ENCODE results near the gene PRG3. TPM values are rescaled to one million over a fixed set of nuclear protein-coding genes. Genes with fewer than 3 reads are reported as not detected.

The PRG3 gene
- total RNA-seq, 1 experiment from 2014 or later: not detected

DNA sequence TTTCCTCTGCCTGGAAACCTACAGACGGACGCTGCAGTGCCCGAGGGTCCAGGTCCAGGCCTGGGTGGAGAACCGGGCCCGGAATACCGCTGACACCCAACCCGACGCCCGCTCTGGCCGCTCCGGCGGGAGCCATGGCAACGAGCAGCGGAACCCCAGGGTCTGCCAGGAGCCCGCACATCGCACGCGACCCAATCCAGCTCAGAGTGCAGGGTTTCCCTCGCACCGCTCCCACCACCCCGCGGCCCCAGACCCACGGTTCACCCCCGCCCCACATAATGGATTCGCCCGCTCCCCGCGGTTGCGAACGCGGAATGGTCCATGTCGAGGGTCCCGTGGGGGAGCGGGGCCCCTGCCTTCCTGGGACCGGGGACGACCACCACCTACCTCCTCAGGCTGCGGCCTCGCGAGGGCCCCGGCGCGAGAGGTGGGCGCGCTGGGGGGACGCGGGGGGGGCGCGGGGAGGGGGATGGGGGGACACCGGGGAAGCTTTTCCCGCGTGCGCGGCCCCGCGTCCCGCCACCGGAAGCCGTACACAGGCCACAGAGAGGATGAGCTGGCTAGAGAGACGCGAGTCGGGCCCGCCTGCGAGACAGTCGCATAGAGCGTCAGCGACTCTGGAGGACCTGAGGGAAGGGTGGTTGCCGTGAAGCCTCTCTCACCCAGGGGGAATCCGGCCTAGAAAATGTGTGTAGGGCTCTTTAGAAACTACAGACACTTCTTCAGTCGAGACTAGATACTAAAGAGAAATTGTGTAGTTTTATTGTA is 45.4 kb downstream of the PRG3 start, which contains the start of gene SSRP1:
SSRP1 (minus strand) TSS at position 550 of the 768 bp plus-strand sequence. CDS start 771 bp downstream, outside the sequence.
- CTCF ChIA-PET: interaction anchor here (0.6 to 2.7 kb wide), 5 partner anchors 10 to 230 kb away, joined by 3 to 23 read pairs (median 5); partner anchors contain the start of genes RTN4RL2 and TNKS1BP1
- peaks cover 11% of the 10 kb centered on the region for H3K27me3 Mint-ChIP-seq (ENCODE audit: low read depth)
- TF ChIP-seq KAT7 (CRISPR knock-in tag; IDR thresholded peaks at IDR 0.05; ENCODE audit: borderline replicate concordance) (no peak), RELA (CRISPR knock-in tag; IDR thresholded peaks at IDR 0.05; ENCODE audit: borderline replicate concordance) (no peak), SP1 (CRISPR knock-in tag; conservative IDR thresholded peaks at IDR 0.05) (peak; percentile 36; the same call in 1 of the 2 replicates), MYBL2 (CRISPR knock-in tag; IDR thresholded peaks at IDR 0.05) (no peak; the same call in 1 of the 2 replicates), ZNF219 (CRISPR knock-in tag; IDR thresholded peaks at IDR 0.05; ENCODE audit: borderline replicate concordance) (no peak), FOXK1 (CRISPR knock-in tag; IDR thresholded peaks at IDR 0.05) (peak; percentile 48; the same call in 1 of the 2 replicates), GABPB1 (CRISPR knock-in tag; IDR thresholded peaks at IDR 0.05) (peak; percentile 59; the same call in 1 of the 2 replicates), ZNF138 (CRISPR knock-in tag; conservative IDR thresholded peaks at IDR 0.05) (no peak)
- TF ChIP-seq, protein P1, sequence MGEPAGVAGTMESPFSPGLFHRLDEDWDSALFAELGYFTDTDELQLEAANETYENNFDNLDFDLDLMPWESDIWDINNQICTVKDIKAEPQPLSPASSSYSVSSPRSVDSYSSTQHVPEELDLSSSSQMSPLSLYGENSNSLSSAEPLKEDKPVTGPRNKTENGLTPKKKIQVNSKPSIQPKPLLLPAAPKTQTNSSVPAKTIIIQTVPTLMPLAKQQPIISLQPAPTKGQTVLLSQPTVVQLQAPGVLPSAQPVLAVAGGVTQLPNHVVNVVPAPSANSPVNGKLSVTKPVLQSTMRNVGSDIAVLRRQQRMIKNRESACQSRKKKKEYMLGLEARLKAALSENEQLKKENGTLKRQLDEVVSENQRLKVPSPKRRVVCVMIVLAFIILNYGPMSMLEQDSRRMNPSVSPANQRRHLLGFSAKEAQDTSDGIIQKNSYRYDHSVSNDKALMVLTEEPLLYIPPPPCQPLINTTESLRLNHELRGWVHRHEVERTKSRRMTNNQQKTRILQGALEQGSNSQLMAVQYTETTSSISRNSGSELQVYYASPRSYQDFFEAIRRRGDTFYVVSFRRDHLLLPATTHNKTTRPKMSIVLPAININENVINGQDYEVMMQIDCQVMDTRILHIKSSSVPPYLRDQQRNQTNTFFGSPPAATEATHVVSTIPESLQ (CRISPR knock-in tag; IDR thresholded peaks at IDR 0.05): no peak
- TF ChIP-seq, protein P2, sequence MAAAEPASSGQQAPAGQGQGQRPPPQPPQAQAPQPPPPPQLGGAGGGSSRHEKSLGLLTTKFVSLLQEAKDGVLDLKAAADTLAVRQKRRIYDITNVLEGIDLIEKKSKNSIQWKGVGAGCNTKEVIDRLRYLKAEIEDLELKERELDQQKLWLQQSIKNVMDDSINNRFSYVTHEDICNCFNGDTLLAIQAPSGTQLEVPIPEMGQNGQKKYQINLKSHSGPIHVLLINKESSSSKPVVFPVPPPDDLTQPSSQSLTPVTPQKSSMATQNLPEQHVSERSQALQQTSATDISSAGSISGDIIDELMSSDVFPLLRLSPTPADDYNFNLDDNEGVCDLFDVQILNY (CRISPR knock-in tag; IDR thresholded peaks at IDR 0.05): peak; percentile 64
- TF ChIP-seq, protein P3, sequence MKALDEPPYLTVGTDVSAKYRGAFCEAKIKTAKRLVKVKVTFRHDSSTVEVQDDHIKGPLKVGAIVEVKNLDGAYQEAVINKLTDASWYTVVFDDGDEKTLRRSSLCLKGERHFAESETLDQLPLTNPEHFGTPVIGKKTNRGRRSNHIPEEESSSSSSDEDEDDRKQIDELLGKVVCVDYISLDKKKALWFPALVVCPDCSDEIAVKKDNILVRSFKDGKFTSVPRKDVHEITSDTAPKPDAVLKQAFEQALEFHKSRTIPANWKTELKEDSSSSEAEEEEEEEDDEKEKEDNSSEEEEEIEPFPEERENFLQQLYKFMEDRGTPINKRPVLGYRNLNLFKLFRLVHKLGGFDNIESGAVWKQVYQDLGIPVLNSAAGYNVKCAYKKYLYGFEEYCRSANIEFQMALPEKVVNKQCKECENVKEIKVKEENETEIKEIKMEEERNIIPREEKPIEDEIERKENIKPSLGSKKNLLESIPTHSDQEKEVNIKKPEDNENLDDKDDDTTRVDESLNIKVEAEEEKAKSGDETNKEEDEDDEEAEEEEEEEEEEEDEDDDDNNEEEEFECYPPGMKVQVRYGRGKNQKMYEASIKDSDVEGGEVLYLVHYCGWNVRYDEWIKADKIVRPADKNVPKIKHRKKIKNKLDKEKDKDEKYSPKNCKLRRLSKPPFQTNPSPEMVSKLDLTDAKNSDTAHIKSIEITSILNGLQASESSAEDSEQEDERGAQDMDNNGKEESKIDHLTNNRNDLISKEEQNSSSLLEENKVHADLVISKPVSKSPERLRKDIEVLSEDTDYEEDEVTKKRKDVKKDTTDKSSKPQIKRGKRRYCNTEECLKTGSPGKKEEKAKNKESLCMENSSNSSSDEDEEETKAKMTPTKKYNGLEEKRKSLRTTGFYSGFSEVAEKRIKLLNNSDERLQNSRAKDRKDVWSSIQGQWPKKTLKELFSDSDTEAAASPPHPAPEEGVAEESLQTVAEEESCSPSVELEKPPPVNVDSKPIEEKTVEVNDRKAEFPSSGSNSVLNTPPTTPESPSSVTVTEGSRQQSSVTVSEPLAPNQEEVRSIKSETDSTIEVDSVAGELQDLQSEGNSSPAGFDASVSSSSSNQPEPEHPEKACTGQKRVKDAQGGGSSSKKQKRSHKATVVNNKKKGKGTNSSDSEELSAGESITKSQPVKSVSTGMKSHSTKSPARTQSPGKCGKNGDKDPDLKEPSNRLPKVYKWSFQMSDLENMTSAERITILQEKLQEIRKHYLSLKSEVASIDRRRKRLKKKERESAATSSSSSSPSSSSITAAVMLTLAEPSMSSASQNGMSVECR (CRISPR knock-in tag; IDR thresholded peaks at IDR 0.05; ENCODE audit: borderline replicate concordance): peak; percentile 44; the same call in 1 of the 2 replicates
- TF ChIP-seq, protein P4, sequence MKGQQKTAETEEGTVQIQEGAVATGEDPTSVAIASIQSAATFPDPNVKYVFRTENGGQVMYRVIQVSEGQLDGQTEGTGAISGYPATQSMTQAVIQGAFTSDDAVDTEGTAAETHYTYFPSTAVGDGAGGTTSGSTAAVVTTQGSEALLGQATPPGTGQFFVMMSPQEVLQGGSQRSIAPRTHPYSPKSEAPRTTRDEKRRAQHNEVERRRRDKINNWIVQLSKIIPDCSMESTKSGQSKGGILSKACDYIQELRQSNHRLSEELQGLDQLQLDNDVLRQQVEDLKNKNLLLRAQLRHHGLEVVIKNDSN (CRISPR knock-in tag; IDR thresholded peaks at IDR 0.05): peak; percentile 43; the same call in 1 of the 2 replicates
- TF ChIP-seq, protein P5, sequence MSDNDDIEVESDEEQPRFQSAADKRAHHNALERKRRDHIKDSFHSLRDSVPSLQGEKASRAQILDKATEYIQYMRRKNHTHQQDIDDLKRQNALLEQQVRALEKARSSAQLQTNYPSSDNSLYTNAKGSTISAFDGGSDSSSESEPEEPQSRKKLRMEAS (CRISPR knock-in tag; IDR thresholded peaks at IDR 0.05): no peak; the same call in 1 of the 2 replicates
- TF ChIP-seq, protein P6, sequence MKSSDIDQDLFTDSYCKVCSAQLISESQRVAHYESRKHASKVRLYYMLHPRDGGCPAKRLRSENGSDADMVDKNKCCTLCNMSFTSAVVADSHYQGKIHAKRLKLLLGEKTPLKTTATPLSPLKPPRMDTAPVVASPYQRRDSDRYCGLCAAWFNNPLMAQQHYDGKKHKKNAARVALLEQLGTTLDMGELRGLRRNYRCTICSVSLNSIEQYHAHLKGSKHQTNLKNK (CRISPR knock-in tag; IDR thresholded peaks at IDR 0.05): no peak
- TF ChIP-seq, protein P7, sequence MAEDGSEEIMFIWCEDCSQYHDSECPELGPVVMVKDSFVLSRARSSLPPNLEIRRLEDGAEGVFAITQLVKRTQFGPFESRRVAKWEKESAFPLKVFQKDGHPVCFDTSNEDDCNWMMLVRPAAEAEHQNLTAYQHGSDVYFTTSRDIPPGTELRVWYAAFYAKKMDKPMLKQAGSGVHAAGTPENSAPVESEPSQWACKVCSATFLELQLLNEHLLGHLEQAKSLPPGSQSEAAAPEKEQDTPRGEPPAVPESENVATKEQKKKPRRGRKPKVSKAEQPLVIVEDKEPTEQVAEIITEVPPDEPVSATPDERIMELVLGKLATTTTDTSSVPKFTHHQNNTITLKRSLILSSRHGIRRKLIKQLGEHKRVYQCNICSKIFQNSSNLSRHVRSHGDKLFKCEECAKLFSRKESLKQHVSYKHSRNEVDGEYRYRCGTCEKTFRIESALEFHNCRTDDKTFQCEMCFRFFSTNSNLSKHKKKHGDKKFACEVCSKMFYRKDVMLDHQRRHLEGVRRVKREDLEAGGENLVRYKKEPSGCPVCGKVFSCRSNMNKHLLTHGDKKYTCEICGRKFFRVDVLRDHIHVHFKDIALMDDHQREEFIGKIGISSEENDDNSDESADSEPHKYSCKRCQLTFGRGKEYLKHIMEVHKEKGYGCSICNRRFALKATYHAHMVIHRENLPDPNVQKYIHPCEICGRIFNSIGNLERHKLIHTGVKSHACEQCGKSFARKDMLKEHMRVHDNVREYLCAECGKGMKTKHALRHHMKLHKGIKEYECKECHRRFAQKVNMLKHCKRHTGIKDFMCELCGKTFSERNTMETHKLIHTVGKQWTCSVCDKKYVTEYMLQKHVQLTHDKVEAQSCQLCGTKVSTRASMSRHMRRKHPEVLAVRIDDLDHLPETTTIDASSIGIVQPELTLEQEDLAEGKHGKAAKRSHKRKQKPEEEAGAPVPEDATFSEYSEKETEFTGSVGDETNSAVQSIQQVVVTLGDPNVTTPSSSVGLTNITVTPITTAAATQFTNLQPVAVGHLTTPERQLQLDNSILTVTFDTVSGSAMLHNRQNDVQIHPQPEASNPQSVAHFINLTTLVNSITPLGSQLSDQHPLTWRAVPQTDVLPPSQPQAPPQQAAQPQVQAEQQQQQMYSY (CRISPR knock-in tag; IDR thresholded peaks at IDR 0.05): no peak
- TF ChIP-seq, protein P8, sequence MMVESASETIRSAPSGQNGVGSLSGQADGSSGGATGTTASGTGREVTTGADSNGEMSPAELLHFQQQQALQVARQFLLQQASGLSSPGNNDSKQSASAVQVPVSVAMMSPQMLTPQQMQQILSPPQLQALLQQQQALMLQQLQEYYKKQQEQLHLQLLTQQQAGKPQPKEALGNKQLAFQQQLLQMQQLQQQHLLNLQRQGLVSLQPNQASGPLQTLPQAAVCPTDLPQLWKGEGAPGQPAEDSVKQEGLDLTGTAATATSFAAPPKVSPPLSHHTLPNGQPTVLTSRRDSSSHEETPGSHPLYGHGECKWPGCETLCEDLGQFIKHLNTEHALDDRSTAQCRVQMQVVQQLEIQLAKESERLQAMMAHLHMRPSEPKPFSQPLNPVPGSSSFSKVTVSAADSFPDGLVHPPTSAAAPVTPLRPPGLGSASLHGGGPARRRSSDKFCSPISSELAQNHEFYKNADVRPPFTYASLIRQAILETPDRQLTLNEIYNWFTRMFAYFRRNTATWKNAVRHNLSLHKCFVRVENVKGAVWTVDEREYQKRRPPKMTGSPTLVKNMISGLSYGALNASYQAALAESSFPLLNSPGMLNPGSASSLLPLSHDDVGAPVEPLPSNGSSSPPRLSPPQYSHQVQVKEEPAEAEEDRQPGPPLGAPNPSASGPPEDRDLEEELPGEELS (CRISPR knock-in tag; IDR thresholded peaks at IDR 0.05): peak; percentile 47; the same call in 1 of the 2 replicates
- peak; percentile 94 for ATAC-seq
- H3K36me3 Mint-ChIP-seq: peaks cover 41% of the 10 kb centered on the region
- H3K9me3 Mint-ChIP-seq: no peaks in the 10 kb centered on the region
- H3K27ac Mint-ChIP-seq: peak within 1 kb of the TSS; percentile 96
- peak; percentile 79 for DNase-seq (ENCODE audit: low spot score)
- H3K4me3 Mint-ChIP-seq: peak within 1 kb of the TSS; percentile 94
- peaks cover 47% of the 10 kb centered on the region for H3K4me1 Mint-ChIP-seq
- POLR2A ChIA-PET: interaction anchor here (1.1 to 1.4 kb wide), 2 partner anchors 10 to 24 kb away, joined by 5 to 13 read pairs; partner anchors contain the start of gene TNKS1BP1

Data from WTC11 (cell line).